K562 (cell line): ENCODE measurements around the gene YES1. TPM values are rescaled to one million over a fixed set of nuclear protein-coding genes. Genes with fewer than 3 reads are reported as not detected.

Experiments
- ATAC-seq: fragments of 200-7000 bp; cut with Tn5 transposase; 3 replicates; pipeline ENCODE4 v1.9.1; 2020; ENCODE audit warnings: moderate library complexity
- BruUV-seq: library from RNA; stranded (reverse); fragments of 400-500 nt; replicated peaks from 2 replicates; lab custom pipeline; 2021; lab: Mats Ljungman, UMichigan
- CTCF ChIA-PET: fragments of 300-600 bp; formaldehyde crosslinking; extraction: SDS; loops from one replicate; lab custom pipeline; 2021; ENCODE audit warnings: low intra/inter-chr PET ratio; lab: Yijun Ruan, JAX
- POLR2A ChIA-PET: fragments of 300-600, 350-650 bp; sonication (Branson Sonifier 250); formaldehyde crosslinking; extraction: SDS; loops from one replicate; lab custom pipeline; 2021; ENCODE audit warnings: antibody characterized with exemption, inconsistent platforms; lab: Yijun Ruan, JAX
- DNase-seq, 4 experiments: peaks; one replicate each; pipeline versions ENCODE4 v3.0.0 to v3.0.0-alpha.2; 2011 to 2018; ENCODE audit warnings: low spot score in 3 of 4, mixed read lengths in 3 of 4; ENCODE audit errors: extremely low read depth in 1 of 4
- FAIRE-seq: peaks from 2 replicates; lab custom pipeline; 2011; peaks lifted over from hg19 to GRCh38; lab: Jason Lieb, UNC
- H2AFZ ChIP-seq: 2 replicates; pipeline ENCODE4 v1.6.0; 2011; ENCODE audit warnings: low read depth, low read length, control low read depth, inconsistent platforms
- H3K27ac ChIP-seq: fragments of 200-600 bp; 3 replicates; pipeline ENCODE4 v1.8.0; 2011; ENCODE audit warnings: low read depth, mild to moderate bottlenecking, control low read depth, inconsistent platforms, low read length, moderate library complexity, mixed read lengths; ENCODE audit errors: extremely low read depth
- H3K27me3 ChIP-seq, 2 experiments: fragments of 300-600 bp in 1 of 2; 2 replicates in 1 of 2; 3 replicates in 1 of 2; pipeline versions ENCODE4 v1.6.0 to v1.8.0; 2011; ENCODE audit warnings: inconsistent platforms in 2 of 2, low read length in 2 of 2, mild to moderate bottlenecking in 1 of 2, mixed read lengths in 1 of 2, moderate library complexity in 1 of 2; ENCODE audit not compliant: control insufficient read depth in 2 of 2, insufficient read depth in 2 of 2
- H3K36me3 ChIP-seq: fragments of 300-600 bp; 3 replicates; pipeline ENCODE4 v1.8.0; 2011; ENCODE audit warnings: mild to moderate bottlenecking, low read length, inconsistent platforms; ENCODE audit not compliant: control insufficient read depth, insufficient read depth
- H3K4me1 ChIP-seq, 2 experiments: fragments of 200-600 bp in 1 of 2; replicated peaks in 1 of 2; 2 replicates in 1 of 2; 3 replicates in 1 of 2; pipeline versions ENCODE4 v1.5.1 to v1.8.0; 2011; ENCODE audit warnings: inconsistent platforms in 2 of 2, low read length in 2 of 2, mild to moderate bottlenecking in 1 of 2, mixed read lengths in 1 of 2, moderate library complexity in 1 of 2; ENCODE audit not compliant: control insufficient read depth in 2 of 2, insufficient read depth in 2 of 2
- H3K4me2 ChIP-seq: 2 replicates; pipeline ENCODE4 v1.6.1; 2011; ENCODE audit warnings: low read length, control low read depth, inconsistent platforms, mixed read lengths; ENCODE audit not compliant: insufficient read depth
- H3K4me3 ChIP-seq: fragments of 200-600 bp; sonication (generic), shearing (Covaris generic); 2 replicates; pipeline ENCODE4 v1.5.1; 2016; ENCODE audit warnings: control low read depth, inconsistent platforms
- H3K79me2 ChIP-seq: fragments of 200-600 bp; 3 replicates; pipeline ENCODE4 v1.8.0; 2011; ENCODE audit warnings: low read length, inconsistent platforms; ENCODE audit not compliant: control insufficient read depth, insufficient read depth
- H3K9ac ChIP-seq, 2 experiments: 2 replicates each; pipeline versions ENCODE4 v1.6.0 to v1.6.1; 2011; ENCODE audit warnings: low read depth in 2 of 2, low read length in 2 of 2, control low read depth in 1 of 2, inconsistent platforms in 1 of 2, mild to moderate bottlenecking in 1 of 2, mixed read lengths in 1 of 2; ENCODE audit not compliant: insufficient read depth in 1 of 2
- H3K9me1 ChIP-seq: one replicate; pipeline ENCODE4 v1.6.0; 2011; ENCODE audit warnings: inconsistent platforms, mild to moderate bottlenecking, low read length, moderate library complexity; ENCODE audit not compliant: control insufficient read depth, insufficient read depth
- H3K9me3 ChIP-seq: replicated peaks from 2 replicates; pipeline ENCODE4 v1.5.1; 2011; ENCODE audit warnings: low read depth, low read length, inconsistent platforms; ENCODE audit not compliant: control insufficient read depth, insufficient read depth
- H4K20me1 ChIP-seq: replicated peaks from 2 replicates; pipeline ENCODE4 v1.6.1; 2011; ENCODE audit warnings: low read length, inconsistent platforms, mixed read lengths; ENCODE audit not compliant: control insufficient read depth, insufficient read depth
- BRD4 ChIP-seq: fragments of 200-600 bp; sonication (generic); IDR thresholded peaks from 2 replicates; pipeline ENCODE4 v1.6.1; 2017; ENCODE audit warnings: inconsistent platforms
- CBX5 ChIP-seq: IDR thresholded peaks from 2 replicates; pipeline ENCODE4 v1.6.1; 2014; ENCODE audit warnings: low read depth, borderline replicate concordance
- DNMT1 ChIP-seq: fragments of 450-650 bp; IDR thresholded peaks from 2 replicates; pipeline ENCODE4 v1.6.1; 2016; ENCODE audit warnings: antibody characterized with exemption, mild to moderate bottlenecking
- FOXP4 ChIP-seq: sonication (generic); formaldehyde crosslinking; IDR thresholded peaks from 2 replicates; pipeline ENCODE4 v1.8.0; 2022; ENCODE audit warnings: mild to moderate bottlenecking, missing genetic modification reagents, borderline replicate concordance
- HDAC8 ChIP-seq: fragments of 450-650 bp; IDR thresholded peaks from 2 replicates; pipeline ENCODE4 v1.6.1; 2016; ENCODE audit warnings: mild to moderate bottlenecking, missing genetic modification characterization, moderate library complexity, missing compliant biosample characterization
- NR0B1 ChIP-seq: fragments of 450-650 bp; IDR thresholded peaks from one replicate; pipeline ENCODE4 v1.6.1; 2018; ENCODE audit warnings: mild to moderate bottlenecking, moderate library complexity; ENCODE audit not compliant: partially characterized antibody
- ZMIZ1 ChIP-seq, 2 experiments: fragments of 150-350 bp in 1 of 2; IDR thresholded peaks; 2 replicates each; pipeline ENCODE4 v1.6.1; 2012 to 2016; ENCODE audit warnings: low read depth in 2 of 2, low read length in 2 of 2, mild to moderate bottlenecking in 1 of 2, moderate library complexity in 1 of 2
- ZNF121 ChIP-seq: sonication (generic); formaldehyde crosslinking; conservative IDR thresholded peaks from 2 replicates; pipeline ENCODE4 v1.8.0; 2022; ENCODE audit warnings: missing genetic modification reagents
- ZNF395 ChIP-seq: fragments of 200-800 bp; sonication (Bioruptor generic); IDR thresholded peaks from 2 replicates; pipeline ENCODE4 v1.6.1; 2017; ENCODE audit warnings: missing genetic modification characterization, missing compliant biosample characterization
- WGBS: fragments of 100-300 bp; shearing (Covaris generic); methylation state at CpG from one replicate; pipeline ENCODE4 v1.1.6; 2016; ENCODE audit warnings: low coverage, mixed read lengths; ENCODE audit not compliant: insufficient coverage; ENCODE audit errors: missing lambda C conversion rate; 5-methylcytosine and 5-hydroxymethylcytosine counted together
- in situ Hi-C: fragments of 300-500 bp; cut with MboI; formaldehyde crosslinking; loops from 4 replicates; pipeline ENCODE4 v1.15.0; 2018; ENCODE audit warnings: inconsistent platforms, mixed read lengths
- intact Hi-C: fragments of 100-400 bp; cut with micrococcal nuclease; formaldehyde crosslinking; loops from 2 replicates; pipeline ENCODE4 v1.14.2; 2022
- polyA plus RNA-seq, 8 experiments: library from polyadenylated mRNA; depleted of rRNA in 4 of 8; stranded (reverse) in 5 of 8; unstranded in 3 of 8; fragments of >200 nt; fragmentation: Nextera tagmentation in 2 of 8; fragmentation: Illumina TruSeq in 1 of 8; extraction: Ambion mirVana in 2 of 8; extraction: Trizol in 1 of 8; gene quantifications; 2 replicates each; pipeline versions ENCODE4 v1.2.1 to v1.2.3, GENCODE V29; 2011 to 2014; ENCODE audit warnings: inconsistent platforms in 1 of 8, missing spikeins in 1 of 8
- total RNA-seq, 7 experiments: library from RNA; depleted of rRNA in 6 of 7; stranded (reverse); fragments of >200 nt in 6 of 7; fragmentation: Illumina TruSeq in 2 of 7; extraction: Trizol in 2 of 7; gene quantifications; 2 replicates each; pipeline versions ENCODE4 v1.2.1 to v1.2.3, GENCODE V29; 2011 to 2021; ENCODE audit warnings: low replicate concordance in 1 of 7

YES1 gene
- total and polyA plus RNA-seq, 9 of the 15 experiments (the other 6 are each of a cell fraction or from before 2014, with no cell fraction given), result 37.2 to 115 (median 77.7) TPM

GRCh38 chr18:841647-842370, 29.8 kb upstream of the YES1 start (continued):
- TF ChIP-seq ZMIZ1 (IDR thresholded peaks at IDR 0.05; ENCODE audit: low read depth in 2 of 2, low read length in 2 of 2), result no peak

- Histone ChIP-seq H4K20me1 (no peaks in the 10 kb centered on the region), H3K9me3 (no peaks in the 10 kb centered on the region), H3K27me3 (no peaks in the 10 kb centered on the region), H3K79me2 (no peaks in the 10 kb centered on the region), H3K4me2 (peak overlapping the region; percentile 66; the same call in 1 of the 2 replicates), H3K36me3 (no peaks in the 10 kb centered on the region), H3K9ac (peak overlapping the region in 1 of 2 experiments; percentile 50; a peak in 2 of 4 replicates), H3K27ac (peak overlapping the region; percentile 83), H2AFZ (peak overlapping the region; percentile 95), H3K9me1 (no peaks in the 10 kb centered on the region), H3K4me1 (peaks cover 10 to 38% of the 10 kb centered on the region in 2 experiments), H3K4me3 (no peak overlapping the region)
- FAIRE-seq (no peak), DNase-seq (no peak), ATAC-seq (peak; percentile 2; the same call in 1 of the 3 replicates)
- ChIA-PET CTCF (interaction anchor here (2.7 kb wide), 1 partner anchor 99 kb away, joined by 42 read pairs; no protein-coding TSS in a partner anchor), POLR2A (interaction anchor here (0.7 to 3.2 kb wide), 4 partner anchors 8 to 182 kb away, joined by 4 to 16 read pairs (median 7); no protein-coding TSS in a partner anchor)
- 53% methylated on average over 2 of the region's 2 CpGs for WGBS
- in situ Hi-C loops (no loop called here), intact Hi-C loops (no loop called here)
- no TSS peak for BruUV-seq
- TF ChIP-seq BRD4 (no peak), DNMT1 (no peak), ZNF121 (CRISPR knock-in tag) (0 out of 2 replicates have a peak, but pooled peaks have one; percentile 34), FOXP4 (CRISPR knock-in tag) (no peak), NR0B1 (no peak), CBX5 (no peak), ZNF395 (CRISPR knock-in tag) (no peak), HDAC8 (no peak)
Measured at GRCh38 chr18:840516-840915, 28.5 kb upstream of the YES1 start.
